Loucy (cell line): ENCODE results near the gene TMEM233.

ENCODE experiments used
- EZH2phosphoT487 ChIP-seq: fragments of 200-600 bp; IDR thresholded peaks from 2 replicates; pipeline ENCODE4 v1.6.1; 2018; ENCODE audit warnings: antibody characterized with exemption, mild to moderate bottlenecking, moderate library complexity, borderline replicate concordance
- TF ChIP-seq, protein P1 (sequence below): fragments of 200-600 bp; sonication (generic); conservative IDR thresholded peaks from 2 replicates; pipeline ENCODE4 v1.5.1; 2014; ENCODE audit warnings: mild to moderate bottlenecking, antibody characterized with exemption, low read length

- TF ChIP-seq, protein P1, sequence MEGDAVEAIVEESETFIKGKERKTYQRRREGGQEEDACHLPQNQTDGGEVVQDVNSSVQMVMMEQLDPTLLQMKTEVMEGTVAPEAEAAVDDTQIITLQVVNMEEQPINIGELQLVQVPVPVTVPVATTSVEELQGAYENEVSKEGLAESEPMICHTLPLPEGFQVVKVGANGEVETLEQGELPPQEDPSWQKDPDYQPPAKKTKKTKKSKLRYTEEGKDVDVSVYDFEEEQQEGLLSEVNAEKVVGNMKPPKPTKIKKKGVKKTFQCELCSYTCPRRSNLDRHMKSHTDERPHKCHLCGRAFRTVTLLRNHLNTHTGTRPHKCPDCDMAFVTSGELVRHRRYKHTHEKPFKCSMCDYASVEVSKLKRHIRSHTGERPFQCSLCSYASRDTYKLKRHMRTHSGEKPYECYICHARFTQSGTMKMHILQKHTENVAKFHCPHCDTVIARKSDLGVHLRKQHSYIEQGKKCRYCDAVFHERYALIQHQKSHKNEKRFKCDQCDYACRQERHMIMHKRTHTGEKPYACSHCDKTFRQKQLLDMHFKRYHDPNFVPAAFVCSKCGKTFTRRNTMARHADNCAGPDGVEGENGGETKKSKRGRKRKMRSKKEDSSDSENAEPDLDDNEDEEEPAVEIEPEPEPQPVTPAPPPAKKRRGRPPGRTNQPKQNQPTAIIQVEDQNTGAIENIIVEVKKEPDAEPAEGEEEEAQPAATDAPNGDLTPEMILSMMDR = no peak
- no peak for TF ChIP-seq EZH2phosphoT487
Measured at GRCh38 chr12:119671070-119671469, 77.5 kb downstream of the TMEM233 start.
